HG02884 (cell line): Measurements from ENCODE around the gene WNT9A.
"Not testable (repeated sequence)": the region's sequence is repeated elsewhere in the genome, so short reads cannot be mapped to it uniquely, and the experiment has no call there.

Experiments
- ATAC-seq: cut with Tn5 transposase; IDR thresholded peaks from one replicate; pipeline ENCODE4 v1.9.1; 2021; ENCODE audit warnings: mild to moderate bottlenecking, moderate library complexity; ENCODE audit not compliant: unreplicated experiment

Gene WNT9A

GRCh38 chr1:227947676-227948492, at the start of gene WNT9A:
TSS of gene WNT9A (minus strand) at chr1:227947932. CDS start at chr1:227947887, 45 bp downstream.
- no peak for ATAC-seq

- ATAC-seq = no peak
These were observed 48.6 kb upstream of the WNT9A start for GRCh38 chr1:227996187-227996950.

GRCh38 chr1:227994632-227995300, 47.0 kb upstream of the WNT9A start:
- ATAC-seq = no peak

GRCh38 chr1:227987181-227987580, 39.4 kb upstream of the WNT9A start:
- ATAC-seq = no peak

- ATAC-seq = not testable (repeated sequence)
These were observed 28.0 kb upstream of the WNT9A start for GRCh38 chr1:227975583-227976283.

GRCh38 chr1:227973724-227974288, 26.1 kb upstream of the WNT9A start:
- not testable (repeated sequence) for ATAC-seq

GRCh38 chr1:227972843-227973374, 25.2 kb upstream of the WNT9A start:
- not testable (repeated sequence) for ATAC-seq

GRCh38 chr1:227972283-227972679, 24.5 kb upstream of the WNT9A start:
- not testable (repeated sequence) for ATAC-seq

GRCh38 chr1:227971643-227972282, 24.0 kb upstream of the WNT9A start:
- not testable (repeated sequence) for ATAC-seq

GRCh38 chr1:227971216-227971615, 23.5 kb upstream of the WNT9A start:
- ATAC-seq = not testable (repeated sequence)

GRCh38 chr1:227970076-227970995, 22.6 kb upstream of the WNT9A start:
- not testable (repeated sequence) for ATAC-seq

GRCh38 chr1:227967815-227968214, 20.1 kb upstream of the WNT9A start:
- ATAC-seq = not testable (repeated sequence)

- ATAC-seq = not testable (repeated sequence)
These were observed 19.0 kb upstream of the WNT9A start for GRCh38 chr1:227966733-227967132.

GRCh38 chr1:227961651-227962466, 14.1 kb upstream of the WNT9A start:
- ATAC-seq = no peak

GRCh38 chr1:227959325-227959860, 11.7 kb upstream of the WNT9A start:
- ATAC-seq = no peak

- ATAC-seq = no peak
These were observed 11.0 kb upstream of the WNT9A start for GRCh38 chr1:227958617-227959324.

- ATAC-seq = no peak
These were observed 8.1 kb upstream of the WNT9A start for GRCh38 chr1:227955808-227956207.
